NCI-H2107 treated with DMSO at 0.1 percent for 48 hours (cell line): Measurements from ENCODE around the gene PTPRU.
"Not testable (repeated sequence)": the region's sequence is repeated elsewhere in the genome, so short reads cannot be mapped to it uniquely, and the experiment has no call there.

Source experiments
- DNase-seq: peaks from one replicate; lab custom pipeline; 2025; ENCODE audit not compliant: unreplicated experiment; lab: John Stamatoyannopoulos, UW

PTPRU gene

GRCh38 chr1:29221296-29221695, 15.0 kb upstream of the PTPRU start:
- DNase-seq, result no peak

- not testable (repeated sequence) for DNase-seq
Observed at GRCh38 chr1:29222260-29222659, 14.1 kb upstream of the PTPRU start.

- DNase-seq, result no peak
Observed at GRCh38 chr1:29222686-29223085, 13.6 kb upstream of the PTPRU start.

DNA sequence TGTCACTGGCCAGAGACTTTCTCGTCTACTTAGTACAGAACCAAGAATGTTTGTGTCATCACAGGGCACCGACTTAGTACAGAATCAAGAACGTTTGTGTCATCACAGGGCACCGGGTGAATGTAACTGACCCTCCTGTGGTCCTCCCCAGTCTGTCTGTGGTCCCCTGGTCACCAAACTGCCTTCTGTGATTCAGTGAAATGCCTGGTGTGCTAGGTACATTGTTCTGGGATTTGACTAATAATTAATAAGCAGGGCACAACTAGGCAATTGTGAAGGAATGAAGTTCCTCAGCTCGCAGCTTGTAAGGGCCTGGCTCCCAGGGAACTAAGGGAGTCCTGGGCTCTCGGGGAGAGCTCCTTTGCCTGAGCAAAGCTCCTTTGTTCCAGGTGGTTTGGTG, 12.8 kb upstream of the PTPRU start:
- no peak for DNase-seq

DNA sequence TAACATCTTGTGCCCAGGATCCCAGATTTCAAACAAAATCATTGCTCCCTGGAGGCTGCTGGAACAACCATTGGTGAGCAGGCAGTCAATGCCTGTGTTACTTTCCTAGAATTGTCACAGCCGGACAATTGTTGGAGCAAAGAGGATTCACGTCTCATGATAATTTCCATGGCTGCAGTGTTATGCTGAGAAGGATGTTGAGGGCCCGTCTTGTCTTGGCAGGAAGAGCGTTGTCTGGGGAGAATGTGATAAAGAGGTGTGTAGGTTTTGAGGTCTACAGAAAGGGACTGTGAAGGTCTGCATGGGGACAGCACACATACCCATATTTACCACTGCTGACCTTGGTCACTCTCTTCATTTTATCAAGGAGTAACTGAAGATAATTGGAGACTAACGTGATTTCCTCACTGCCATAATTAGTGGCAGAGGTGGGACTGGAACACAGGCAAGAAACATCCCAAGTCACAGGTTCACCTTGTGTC, 11.9 kb upstream of the PTPRU start:
- no peak for DNase-seq

DNA sequence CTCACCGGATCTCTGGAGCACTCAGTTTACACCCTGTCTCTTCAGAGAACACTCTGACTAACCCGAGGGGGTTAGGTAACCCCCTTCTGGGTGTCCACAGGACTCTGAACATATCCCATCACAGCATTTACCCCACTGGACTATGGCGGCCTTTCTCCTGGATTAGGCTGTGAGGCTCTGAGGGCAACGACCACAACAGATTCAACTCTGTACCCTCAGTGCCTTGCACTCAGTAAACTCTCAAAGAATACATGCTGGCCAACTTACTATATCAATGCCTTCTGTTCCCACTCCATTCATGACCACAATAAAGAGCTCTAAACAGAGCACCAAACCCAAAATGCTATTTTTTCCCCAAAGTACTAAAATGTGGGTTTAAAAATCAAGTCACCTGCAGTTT, 11.0 kb upstream of the PTPRU start:
- DNase-seq, result no peak

GRCh38 chr1:29227511-29227910, 8.8 kb upstream of the PTPRU start:
- peak; percentile 58 for DNase-seq

- no peak for DNase-seq
Observed at GRCh38 chr1:29230204-29230552, 6.1 kb upstream of the PTPRU start.

- DNase-seq, result peak; percentile 91
Observed at GRCh38 chr1:29230553-29231378, 5.6 kb upstream of the PTPRU start, which contains the start of gene MECR. MECR (minus strand) TSS chr1:29230934; CDS start chr1:29230906, 28 bp downstream.

GRCh38 chr1:29232387-29232786, 3.9 kb upstream of the PTPRU start:
- DNase-seq, result no peak

- no peak for DNase-seq
Observed at GRCh38 chr1:29233693-29234092, 2.6 kb upstream of the PTPRU start.

DNA sequence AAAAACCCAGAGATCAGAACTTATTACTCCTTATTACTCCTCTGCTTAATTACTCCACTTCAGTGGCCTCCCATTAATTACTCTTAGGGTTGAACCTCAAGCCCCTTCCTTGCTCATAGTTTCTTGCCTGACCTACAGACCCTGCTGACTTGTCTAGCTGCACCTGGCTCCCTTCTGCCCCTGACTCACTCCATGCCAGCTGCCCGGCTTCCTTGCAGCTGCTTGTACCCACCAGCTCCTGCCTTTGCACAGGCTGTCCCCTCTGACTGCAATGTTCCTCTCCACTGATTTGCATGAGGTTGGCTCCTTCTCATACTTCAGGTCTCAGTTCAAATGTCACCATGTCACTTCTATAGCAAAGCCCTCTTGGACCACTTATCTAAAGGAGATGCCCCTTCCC, 1.9 kb upstream of the PTPRU start:
- no peak for DNase-seq

DNA sequence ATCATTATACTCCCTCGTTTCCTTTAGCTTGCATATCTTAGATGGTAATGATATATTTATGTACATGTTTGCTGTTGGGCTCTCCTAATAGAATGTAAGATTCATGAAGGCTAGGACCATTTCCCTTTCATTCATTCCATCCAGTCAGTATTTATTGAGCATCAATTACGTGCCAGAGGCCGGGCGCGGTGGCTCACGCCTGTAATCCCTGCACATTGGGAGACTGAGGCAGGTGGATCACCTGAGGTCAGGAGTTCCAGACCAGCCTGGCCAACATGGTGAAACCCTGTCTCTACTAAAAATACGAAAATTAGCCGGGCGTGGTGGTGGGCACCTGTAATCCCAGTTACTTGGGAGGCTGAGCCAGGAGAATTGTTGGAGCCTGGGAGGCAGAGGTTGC, 1.4 kb upstream of the PTPRU start:
- not testable (repeated sequence) for DNase-seq

DNA sequence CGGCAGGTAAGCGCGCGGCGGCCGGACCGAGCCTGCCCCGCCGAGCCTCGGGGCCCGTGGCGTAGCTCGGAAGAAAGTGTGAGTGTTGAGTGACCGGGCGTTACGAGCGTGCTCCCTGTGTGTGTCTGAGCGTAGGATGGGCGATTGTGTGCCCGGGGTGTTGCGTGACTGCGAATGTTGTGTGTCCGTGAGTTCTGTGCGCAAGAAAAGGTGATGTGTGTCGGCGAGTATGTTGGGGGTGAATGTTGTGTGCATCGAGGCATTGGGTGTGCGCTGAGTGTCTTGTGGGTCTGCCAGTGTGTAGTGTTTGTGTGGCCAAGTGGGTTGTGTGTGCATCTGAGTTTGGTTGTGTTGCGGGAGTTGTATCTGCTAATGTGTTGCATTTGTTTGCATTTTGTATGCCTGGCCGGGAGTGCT, 398 bp downstream of the PTPRU start:
- no peak for DNase-seq

DNA sequence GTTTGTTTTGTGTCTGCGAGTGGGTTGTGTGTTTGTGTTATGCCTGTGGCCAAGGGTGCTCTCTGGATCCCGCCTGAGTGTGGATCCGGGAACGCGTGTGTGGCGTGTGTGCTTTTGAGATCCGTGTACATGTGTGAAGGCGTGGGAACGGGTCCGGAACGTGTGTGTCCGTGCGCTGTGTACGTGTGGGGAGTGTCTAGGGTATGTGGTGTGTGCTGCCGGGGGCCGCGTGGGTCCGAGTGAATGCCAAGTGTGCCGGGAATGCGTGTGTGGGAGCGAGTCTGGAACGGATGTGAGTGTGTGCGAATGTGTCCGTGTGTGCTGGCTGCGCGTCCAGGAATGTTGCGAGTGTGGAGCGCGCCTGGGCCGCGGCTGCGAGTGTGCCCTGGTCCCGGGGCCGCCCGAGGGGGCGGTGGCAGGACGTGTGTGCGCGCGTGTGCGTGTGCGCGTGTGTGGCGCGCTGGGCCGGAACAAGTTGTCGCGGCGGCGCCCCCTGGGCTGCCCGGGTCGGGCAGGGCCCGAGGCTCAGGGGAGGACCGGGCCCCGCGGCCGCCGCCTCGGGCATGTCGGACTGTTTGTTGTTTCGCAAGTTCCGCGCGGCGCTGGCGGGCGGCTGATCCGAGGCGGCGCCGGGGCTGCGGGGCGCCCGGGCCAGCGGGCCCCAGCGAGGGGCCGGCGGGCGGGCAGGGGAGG, 953 bp downstream of the PTPRU start:
- no peak for DNase-seq

GRCh38 chr1:29237852-29238619, 1.7 kb downstream of the PTPRU start:
- DNase-seq, result no peak

DNA sequence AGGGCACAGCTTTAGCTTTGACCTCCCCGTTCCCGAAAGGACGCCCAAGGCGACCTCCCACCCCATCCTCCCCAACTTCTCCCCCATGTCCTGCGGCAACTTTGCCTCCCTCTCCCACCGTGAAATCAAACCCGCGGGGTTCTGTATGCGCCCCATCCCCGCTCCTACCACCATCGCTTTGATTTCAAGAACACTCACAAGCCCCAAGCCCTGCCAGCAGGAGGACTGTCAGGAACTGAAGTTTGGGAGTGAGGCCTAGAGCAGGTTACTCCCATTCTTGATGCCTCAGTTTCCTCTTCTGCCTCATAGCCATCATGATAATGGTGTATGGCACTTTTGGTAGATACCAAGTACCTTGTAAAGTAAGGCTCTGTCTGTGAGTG, 2.3 kb downstream of the PTPRU start:
- no peak for DNase-seq

- DNase-seq, result no peak
Observed at GRCh38 chr1:29239142-29239541, 2.8 kb downstream of the PTPRU start.

GRCh38 chr1:29240400-29240837, 4.1 kb downstream of the PTPRU start:
- DNase-seq, result no peak

DNA sequence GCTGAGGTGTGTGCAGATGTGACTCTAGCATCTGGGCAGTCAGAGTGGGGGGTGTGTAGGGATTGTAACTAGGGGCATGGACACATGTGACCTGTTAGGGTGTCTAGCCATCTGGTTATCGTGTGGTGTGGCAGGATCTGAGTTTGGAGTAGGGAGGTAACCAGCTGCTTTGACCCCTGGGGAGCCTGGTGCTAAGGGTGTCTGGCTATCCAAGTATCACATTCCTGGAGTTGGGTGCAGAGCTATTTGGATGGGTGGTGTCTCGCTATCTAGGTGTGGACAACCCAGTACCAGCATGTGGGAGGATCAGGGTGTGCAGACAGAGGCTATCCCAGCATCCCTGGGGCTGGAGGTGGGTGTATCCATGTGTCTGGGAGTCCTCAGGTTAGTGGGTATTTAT, 4.7 kb downstream of the PTPRU start:
- DNase-seq, result no peak

DNA sequence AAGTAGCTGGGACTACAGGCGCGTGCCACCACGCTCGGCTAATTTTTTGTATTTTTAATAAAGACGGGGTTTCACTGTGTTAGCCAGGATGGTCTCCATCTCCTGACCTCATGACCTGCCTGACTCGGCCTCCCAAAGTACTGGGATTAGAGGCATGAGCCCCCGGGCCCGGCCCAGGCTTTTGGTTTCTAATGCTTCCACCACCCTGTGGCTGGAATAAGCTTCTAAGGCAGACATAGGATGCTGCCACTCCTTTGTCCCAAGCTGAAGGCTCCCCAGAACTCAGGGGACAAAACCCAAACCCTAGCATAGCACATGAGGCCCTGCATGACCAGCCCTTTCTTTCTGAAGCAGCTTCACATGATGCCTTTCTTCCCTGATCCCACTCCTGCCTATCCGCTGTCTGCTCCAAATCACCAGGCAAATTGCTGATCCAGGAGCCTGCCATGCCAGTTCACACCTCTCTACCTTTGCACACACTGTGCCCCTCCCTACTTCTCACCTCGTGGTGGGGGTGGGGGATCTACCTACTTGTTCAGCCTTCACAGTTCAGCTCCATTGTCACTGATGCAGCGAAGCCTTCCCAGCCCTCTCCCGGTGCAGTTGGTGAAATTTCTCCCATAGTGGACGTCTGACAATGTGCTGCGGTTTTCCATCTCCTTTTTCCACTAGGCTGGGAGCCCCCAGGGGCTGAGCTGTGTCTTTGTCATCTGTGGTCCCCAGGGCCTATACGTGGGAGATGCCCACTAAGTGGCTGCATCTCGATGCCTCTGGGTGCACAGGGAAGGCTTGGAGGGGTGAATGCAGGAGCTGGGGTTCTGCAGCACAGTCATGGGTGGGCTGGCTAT, 6.9 kb downstream of the PTPRU start:
- DNase-seq, result no peak
